HG03139 (cell line): ENCODE data around the gene MYO1A.
"Not testable (repeated sequence)": the region's sequence is repeated elsewhere in the genome, so short reads cannot be mapped to it uniquely, and the experiment has no call there.

Experiments used
- ATAC-seq: cut with Tn5 transposase; IDR thresholded peaks from one replicate; pipeline ENCODE4 v1.9.1; 2021; ENCODE audit not compliant: unreplicated experiment

The MYO1A gene

DNA sequence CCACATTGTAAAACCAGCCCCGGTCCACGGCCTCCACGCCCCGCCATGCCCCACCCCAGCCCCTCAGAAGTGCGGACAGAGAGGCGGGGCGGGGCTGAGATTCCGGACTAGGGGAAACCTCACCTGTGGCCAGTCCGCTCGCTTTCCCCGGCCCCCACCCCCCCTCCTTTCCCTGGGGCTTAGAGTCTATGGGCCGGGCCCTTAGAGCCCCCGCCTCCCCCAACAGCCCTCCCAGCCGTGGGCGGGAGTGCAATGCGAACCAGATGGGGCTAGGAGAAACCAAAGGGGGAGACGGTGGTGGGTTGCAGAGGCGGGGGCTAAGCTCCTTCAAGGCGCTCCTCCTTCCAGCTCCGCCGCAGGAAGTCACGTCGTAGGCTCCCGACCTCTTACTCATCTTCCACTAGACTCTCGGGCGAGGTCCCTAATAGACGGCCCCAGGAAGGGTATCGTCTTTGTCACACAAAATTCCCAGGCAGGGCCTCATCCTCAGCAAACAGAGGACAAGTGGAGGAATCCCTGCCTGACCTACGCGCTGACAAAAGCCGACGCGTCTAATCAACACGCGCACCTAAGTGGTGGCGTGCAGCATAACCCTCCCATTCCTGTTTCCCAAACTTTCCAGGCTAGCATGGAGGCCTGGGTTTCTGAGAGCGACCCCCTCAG is 37.9 kb upstream of the MYO1A start:
- peak; percentile 30 for ATAC-seq

DNA sequence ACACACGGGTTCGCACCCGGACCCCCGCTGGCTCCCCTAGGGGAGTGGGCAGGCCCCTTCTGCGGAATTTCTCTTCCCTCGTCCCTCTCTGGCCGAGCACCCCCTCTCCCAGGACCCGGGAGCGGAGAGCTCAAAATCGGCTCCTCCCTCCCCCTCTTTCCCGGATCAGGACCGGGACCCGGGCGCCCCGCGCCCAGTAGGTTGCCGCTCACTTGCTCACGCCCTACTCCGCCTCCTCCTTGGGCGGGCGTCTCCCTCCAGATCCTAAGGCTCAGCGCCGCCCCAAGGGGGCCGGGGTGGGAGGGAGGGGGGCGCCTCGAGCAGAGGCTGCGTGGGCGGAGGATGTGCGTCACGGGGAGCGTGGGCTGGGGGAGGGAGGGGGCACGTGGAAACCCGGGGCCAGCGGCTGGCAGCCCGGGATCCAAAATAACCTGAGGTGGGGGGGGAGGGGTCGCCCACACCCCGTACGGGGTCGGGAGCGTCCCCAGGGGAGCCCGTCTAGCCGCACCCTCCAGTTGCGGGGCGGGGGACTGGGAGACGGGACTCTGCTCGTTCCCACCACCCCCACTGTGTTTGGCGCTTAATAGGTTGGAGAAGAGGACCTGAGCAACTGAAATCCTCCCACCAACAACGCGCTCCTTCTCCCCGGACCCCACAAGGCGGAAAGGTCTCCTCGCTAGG is 37.2 kb upstream of the MYO1A start:
- ATAC-seq, result peak; percentile 28

DNA sequence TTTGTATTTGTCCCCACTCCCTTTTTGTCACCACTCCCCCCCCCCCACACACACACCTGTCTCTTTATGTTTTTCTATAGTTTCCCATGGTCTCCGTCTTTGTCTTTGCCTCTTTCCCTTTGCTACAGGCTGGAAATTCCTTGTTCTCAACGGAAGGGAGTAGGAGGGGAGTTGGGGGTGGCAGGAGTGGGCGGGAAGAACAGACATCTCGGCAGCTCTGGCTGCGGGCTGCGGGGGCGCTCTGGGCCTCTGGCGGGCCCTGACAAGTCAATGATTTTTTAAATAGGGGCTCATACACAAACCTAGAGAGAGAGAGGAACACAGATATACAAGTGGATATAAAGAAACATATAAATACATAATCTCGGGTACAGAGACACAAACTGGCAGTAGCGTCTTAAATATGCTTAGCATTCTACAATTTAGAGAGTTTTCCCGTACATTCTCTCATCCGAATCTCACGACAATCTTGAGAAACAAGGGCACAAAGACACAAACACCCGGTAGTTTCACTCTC is 36.6 kb upstream of the MYO1A start:
- no peak for ATAC-seq

DNA sequence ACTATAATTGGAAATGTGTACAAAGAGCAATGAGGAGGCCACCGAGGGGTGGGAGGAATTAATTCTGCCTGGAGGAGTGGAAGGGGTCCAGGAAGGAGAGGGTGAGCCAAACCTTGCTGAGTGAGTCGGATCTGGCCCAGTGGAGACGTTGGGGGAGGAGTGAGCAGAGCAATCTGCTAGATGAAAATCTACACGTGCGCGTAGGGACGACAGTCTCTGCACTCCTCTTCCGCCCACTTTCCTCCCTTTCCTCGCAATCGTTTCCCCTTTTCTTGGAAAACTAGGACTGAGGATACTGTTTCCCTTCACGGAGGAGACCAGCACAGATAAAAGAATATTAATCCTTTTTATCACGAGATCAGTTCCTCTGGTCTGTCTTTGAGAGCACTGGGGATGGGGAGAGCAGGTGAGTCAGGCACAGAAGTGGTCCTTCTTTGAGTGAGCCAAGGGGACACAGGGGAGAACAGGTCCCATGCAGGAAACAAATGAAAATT is 36.1 kb upstream of the MYO1A start:
- ATAC-seq, result no peak

DNA sequence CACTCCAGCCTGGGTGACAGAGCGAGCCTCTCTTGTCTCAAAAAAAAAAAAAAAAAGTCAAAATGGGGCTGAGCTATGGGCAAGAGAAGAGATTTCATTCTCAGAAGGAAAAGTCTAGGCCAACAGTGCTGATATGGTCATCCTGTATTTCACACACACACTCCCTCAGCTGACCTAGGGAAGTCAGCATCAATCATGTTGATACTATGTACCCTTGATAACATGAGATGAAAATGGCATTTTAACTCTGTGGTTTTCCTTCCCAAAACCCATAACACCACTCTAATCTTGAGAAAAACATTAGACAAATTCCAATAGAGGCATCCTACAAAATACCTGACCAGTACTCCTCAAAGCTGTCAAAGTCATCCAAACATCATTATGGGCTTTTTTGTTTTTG is 30.9 kb upstream of the MYO1A start:
- no peak for ATAC-seq

DNA sequence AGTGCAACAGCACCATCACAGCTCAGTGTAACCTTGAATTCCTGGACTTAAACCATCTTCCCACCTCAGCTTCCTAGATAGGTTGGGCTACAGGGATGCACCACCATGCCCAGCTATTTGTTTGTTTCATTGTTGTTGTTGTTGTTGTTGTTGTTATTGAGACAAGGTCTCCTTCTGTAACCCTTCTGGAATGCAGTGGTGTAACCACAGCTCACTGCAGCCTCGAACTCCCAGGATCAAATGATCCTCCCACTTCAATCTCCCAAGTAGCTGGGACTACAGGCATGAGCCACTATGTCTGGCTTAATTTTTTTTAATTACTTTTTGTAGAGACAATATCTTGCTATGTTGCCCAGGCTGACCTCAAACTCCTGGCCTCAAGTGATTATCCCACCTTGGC is 29.9 kb upstream of the MYO1A start:
- no peak for ATAC-seq

DNA sequence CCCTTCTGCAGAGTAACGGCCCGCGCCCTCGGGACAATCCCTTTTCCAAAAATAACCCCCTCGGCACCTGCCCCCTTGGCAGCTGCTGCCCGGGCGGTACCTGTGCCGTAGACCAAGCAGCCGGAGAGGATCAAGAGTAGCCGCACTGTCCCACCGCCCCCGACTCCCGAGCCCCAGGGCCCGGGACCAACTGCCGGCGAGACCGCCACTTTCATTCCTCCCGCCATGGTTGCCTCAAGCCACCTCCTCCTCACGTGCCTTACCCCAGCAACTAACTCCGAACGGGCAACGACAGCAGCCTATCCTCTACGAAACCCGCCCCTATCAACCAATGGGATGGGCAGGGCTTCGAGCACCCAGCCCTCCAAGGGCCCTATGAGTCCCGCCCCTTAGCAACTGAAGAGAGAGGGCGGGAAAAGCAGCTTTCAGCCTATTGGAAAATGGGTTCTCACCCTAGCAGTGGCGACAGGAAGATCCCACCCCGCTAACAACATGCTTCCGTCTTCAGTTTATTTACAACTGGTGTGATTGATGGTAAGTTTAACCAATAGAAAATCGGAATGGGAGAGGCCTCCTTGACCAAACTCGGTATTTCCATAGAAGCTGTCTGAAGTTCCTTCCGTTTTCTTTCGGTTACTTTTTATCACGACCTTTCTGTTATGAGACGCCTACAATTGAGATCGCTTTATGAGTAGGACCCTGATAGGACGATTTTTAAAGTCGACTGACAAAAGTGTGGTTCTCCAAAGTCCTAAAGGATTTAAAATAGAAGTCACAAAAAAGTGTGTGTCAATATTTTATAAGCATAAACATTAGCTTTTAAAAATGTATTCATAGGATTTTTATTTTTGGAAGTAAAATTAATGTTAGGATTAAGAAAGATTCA is 28.8 kb upstream of the MYO1A start, which contains the start of gene NEMP1:
Gene NEMP1, minus strand, starts transcription at position 273 of the 886 bp plus-strand sequence. Its CDS starts 46 bp downstream, at position 227.
- ATAC-seq, result peak; percentile 96

DNA sequence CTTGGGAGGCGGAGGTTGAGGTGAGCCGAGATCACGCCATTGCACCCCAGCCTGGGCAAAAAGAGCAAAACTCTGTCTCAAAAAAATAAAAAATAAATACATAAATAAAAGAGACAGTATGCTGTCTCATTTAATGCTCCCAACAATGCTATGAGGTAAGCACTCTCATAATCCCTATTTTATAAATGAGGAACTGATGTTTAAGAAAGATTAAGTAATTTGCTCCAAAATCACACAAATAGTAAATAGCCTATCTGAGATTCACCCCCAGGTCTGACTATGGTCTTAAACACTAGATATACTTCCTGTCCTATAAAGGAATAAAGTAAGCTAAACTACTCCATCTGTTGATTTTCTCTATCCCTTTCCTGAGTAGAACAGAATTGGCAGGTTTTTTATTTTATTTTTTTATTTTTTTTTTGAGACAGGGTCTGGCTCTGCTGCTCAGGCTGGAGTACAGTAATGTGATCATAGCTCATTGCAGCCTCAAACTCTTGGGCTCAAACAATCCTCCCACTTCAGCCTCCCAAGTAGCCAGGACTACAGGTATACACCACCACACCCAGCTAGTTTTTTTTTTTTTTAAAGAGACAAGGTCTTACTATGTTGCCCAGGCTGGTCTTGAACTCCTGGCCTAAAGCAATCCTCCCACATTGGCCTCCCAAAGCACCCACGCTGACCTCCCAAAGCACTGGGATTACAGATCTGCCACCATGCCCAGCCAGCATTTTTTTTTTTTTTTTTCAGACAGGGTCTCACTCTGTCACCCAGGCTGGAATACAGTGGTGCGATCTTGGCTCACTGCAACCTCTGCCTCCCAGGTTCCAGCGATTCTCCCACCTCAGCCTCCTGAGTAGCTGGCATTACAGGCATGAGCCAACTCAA is 23.9 kb upstream of the MYO1A start:
- ATAC-seq, result not testable (repeated sequence)

DNA sequence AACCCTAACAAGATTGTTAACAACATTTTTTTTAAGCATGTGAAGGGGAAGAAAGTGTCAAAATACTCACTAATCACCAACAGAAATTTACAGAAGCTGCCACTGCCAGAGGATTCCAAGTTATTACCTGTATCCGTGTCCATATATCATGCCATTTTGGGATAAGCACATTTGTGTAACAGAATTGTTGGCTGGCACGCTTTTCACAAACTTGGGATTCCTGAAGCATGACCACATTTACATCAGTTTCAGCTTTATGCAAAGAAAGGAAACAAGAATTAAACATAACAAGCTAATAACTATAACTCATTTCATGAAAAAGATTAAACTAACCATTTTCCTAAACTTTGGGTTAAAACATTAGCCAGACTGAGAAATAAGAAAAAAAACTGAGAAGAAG is 22.7 kb upstream of the MYO1A start:
- ATAC-seq, result no peak

DNA sequence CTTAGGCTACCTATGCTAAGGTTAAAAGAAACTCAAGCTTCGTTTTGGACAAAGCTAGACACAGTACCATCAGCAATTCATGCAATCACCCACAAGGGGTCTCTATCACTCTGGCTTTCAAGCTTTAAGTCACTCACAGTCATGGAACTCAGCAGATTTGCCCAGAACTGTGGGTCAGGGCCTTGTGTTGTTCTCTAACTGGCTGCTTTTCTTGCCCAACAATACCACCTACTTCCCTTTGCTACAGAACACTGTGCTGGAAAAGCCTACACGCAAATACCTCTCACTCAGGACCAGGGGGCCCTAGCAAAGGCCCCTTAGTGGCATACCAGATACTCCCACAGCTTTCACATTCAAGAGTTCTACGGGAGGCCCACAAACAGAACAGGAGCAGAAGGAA is 19.6 kb upstream of the MYO1A start:
- peak; percentile 77 for ATAC-seq

DNA sequence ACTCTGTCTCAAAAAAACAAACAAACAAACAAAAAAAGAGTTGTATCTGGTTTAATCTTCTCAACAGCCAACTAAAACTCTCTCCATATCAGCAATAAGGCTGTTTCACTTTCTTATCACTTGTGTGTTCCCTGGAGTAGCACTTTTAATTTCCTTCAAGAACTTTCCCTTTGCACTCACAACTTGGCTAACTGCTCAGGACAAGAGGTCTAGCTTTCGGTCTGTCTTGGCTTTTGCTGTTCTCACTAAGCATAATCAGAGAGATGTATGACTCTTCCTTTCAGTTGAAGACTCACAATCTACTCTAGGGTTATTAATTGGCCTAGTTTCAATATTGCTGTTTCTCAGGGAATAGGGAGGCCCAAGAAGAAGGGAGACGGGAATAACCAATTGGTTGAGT is 16.3 kb upstream of the MYO1A start:
- ATAC-seq, result no peak

DNA sequence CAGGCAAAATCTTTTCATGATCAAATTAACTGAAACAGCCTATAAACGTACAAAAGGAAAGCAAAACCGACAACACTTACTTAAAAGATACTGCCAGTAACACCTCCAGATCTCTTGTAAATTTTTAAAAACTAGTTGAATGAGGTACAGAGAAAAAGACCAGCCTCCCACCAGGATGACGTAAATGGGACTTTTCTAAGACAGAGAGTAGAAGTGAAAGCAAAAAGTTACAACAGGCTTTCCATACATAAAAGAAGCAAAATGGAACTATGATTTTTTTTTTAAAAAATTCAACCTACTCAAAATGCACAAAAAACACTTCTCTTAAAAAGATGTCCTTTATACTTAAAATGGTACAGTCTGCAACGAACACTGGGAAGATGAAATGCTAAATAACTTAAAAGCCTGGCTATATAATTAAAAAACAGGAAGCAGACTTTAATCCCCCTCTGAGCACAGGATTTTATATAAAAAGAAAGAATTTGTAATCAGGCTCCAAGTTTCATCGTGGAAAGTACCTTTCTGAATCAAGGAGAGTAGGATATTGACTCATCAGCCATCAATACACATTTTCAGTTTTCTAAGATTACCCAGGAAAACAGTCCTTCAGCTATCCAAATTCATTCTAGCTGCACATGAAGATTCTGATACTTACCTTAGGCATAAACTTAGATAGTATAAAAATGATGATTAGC is 14.2 kb upstream of the MYO1A start:
- peak; percentile 81 for ATAC-seq

DNA sequence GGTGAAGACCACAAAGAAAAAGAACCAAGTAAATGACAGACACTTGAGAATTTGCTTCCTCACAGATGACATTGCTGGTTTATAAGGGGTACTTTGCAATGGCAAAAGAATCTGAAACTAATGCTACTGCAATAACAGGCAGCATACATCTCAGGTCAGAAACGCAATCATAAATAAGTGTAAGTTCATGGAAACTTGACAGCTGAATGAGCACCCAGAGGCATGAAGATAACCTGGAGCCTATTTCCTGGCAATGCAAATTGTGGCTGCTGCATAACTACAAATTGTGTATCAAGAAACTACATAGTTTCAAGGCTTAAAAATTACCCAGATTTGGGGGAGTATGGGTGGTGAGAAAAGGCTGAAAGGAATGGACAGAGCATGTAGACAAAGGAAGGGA is 8.5 kb upstream of the MYO1A start:
- no peak for ATAC-seq

DNA sequence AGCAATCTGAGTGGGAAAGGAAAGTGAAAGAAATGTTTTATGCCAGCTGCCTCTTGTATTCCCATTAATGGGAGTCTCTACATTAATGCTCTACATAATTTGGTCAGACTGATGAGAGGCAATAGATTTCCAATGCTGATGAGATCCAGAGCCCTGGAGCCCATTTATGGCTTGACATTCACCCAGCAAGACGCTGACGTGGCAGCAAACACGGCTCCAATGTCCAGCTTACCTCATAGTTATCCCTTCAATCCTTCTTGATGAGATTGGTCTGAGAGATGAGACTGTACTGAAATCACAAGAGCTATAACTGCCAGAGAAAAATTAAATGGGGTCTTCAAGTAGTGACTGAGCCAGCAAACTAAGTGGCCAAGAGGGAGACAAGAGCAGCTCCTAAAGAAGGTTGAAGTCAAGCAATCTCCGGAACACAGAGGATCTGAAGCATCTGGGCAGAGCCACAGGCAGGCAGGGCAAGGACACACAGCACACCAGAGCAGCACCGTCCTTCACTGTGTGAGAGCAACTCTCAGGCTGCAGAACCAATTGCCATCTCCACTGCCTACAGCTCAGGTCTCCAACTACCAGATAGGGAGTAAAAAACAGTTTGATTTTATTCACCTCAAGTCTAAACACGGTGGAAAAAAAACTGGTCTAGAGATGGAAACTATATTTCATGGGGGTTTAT is 7.3 kb upstream of the MYO1A start:
- ATAC-seq, result no peak

DNA sequence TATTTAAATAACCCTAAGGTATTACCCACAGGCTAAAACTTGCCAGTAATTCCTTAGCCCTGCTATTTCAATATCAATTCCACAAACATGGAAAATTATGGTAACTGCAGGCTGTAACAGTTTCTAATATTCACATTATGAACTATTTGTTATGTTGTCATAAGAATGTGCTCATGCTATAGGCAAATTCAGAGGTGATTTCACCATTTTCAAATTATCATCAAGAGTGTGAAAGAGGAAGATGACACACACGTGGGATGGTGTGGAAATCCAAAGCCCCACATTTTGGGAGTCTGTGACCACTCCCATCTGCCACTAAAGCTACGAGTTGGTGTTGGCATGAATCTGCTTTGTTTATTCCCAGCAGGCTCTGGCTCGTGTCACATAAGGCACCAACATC is 5.9 kb upstream of the MYO1A start:
- ATAC-seq, result no peak

DNA sequence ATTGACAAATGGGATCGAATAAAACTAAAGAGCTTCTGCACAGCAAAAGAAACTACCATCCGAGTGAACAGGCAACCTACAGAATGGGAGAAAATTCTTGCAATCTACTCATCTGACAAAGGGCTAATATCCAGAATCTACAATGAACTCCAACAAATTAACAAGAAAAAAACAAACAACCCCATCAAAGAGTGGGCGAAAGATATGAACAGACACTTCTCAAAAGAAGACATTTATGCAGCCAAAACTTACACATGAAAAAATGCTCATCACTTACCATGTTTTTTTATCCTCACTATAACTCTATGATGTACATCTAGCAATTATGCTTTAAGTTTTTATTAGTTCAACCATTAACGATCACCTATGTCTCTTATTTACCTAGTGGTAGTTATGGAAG is 4.0 kb upstream of the MYO1A start:
- not testable (repeated sequence) for ATAC-seq

DNA sequence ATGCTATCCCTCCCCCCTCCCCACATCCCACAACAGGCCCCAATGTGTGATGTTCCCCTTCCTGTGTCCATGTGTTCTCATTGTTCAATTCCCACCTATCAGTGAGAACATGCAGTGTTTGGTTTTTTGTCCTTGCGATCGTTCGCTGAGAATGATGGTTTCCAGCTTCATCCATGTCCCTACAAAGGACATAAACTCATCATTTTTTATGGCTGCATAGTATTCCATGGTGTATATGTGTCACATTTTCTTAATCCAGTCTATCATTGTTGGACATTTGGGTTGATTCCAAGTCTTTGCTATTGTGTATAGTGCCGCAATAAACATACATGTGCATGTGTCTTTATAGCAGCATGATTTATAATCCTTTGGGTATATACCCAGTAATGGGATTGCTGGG is 3.2 kb upstream of the MYO1A start:
- ATAC-seq, result not testable (repeated sequence)

DNA sequence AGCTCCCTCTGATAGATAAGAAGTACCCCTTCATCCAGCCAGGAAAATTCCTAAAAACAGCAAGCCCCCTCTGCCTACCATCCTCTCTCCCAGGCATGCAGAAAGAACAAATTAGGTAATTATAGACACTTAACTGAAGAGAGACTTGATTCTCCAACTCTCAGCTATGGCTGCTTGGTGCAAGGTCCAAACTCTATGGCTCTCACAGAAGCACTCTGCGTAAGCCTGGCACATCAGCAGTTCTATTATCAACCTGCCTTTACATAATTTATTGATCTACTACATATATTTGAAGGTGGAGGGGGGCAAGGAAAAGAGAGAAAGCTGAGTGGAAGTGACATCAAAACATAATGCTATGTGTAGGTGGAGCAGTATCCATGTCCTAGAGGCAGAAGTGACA is 1.1 kb upstream of the MYO1A start:
- no peak for ATAC-seq

DNA sequence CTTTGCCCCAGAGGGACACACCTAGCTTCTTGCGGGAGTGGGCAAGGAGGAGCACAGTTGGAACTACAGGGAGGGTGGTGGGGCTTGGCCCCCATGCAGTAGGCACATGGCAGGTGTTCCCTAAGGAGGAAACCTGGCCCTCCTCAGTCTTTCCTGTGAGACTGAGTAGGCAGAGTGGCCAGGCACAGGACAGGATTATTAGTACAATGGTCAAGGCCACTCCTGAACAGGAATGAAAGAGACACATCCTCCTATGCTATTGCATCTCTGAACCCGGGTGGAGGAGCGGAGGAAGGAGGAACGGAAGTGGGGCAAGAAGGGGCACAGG is 846 bp downstream of the MYO1A start:
- no peak for ATAC-seq
